ENCODE measurements around the gene WNK1. TPM values are rescaled to one million over a fixed set of nuclear protein-coding genes. Genes with fewer than 3 reads are reported as not detected.

WNK1 gene
- polyA plus RNA-seq, 2 of the 4 experiments (the other 2 are of a cell fraction): 88.4 to 98.0 TPM

DNA sequence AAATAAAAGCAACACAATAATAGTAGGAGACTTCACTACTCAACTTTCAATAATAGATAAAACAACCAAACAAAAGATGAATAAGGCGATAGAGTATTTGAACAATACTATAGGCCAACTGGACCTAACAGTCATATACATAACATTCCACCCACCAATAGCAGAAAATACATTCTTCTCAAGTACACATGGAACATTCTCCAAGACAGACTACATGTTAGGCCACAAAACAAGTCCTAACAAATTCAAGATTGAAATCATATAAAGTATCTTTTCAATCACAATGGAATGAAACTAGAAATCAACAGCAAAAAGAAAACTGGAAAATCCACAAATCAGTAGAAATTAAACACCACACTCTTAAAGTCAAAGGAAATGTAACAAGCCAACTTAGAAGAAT is 168.3 kb downstream of the WNK1 start:
- WGBS (ENCODE audit: missing lambda C conversion rate): 94% methylated on average over 1 of the region's 1 CpG
- H3K4me2 ChIP-seq: no peak overlapping the region
- H3K4me1 ChIP-seq: no peaks in the 10 kb centered on the region
- DNase-seq (ENCODE audit: low read depth in 1 of 2, low spot score in 1 of 2): no peak
- FAIRE-seq: no peak
- no peak overlapping the region for H3K27ac ChIP-seq
- H3K4me3 ChIP-seq: no peak overlapping the region
- no peak for ATAC-seq
- no peaks in the 10 kb centered on the region for H3K9me3 ChIP-seq
- CTCF ChIA-PET: interaction anchor here (0.9 kb wide), 1 partner anchor 9 kb away, joined by 4 read pairs; no protein-coding TSS in a partner anchor
- TF ChIP-seq KDM5A (IDR thresholded peaks at IDR 0.05) (no peak), FOXS1 (CRISPR knock-in tag; IDR thresholded peaks at IDR 0.05) (no peak), NFE2L2 (conservative IDR thresholded peaks at IDR 0.05; ENCODE audit: low read length) (no peak), CHD2 (IDR thresholded peaks at IDR 0.05; ENCODE audit: low read length, partially characterized antibody) (no peak), ZFP36 (IDR thresholded peaks at IDR 0.05; ENCODE audit: borderline replicate concordance, partially characterized antibody) (no peak), JUN (IDR thresholded peaks at IDR 0.05) (no peak), JUNB (IDR thresholded peaks at IDR 0.05) (no peak), ZNF302 (CRISPR knock-in tag; IDR thresholded peaks at IDR 0.05) (no peak), PHF8 (IDR thresholded peaks at IDR 0.05; ENCODE audit: borderline replicate concordance, low read depth) (no peak)
- POLR2A ChIA-PET: no interaction called here

DNA sequence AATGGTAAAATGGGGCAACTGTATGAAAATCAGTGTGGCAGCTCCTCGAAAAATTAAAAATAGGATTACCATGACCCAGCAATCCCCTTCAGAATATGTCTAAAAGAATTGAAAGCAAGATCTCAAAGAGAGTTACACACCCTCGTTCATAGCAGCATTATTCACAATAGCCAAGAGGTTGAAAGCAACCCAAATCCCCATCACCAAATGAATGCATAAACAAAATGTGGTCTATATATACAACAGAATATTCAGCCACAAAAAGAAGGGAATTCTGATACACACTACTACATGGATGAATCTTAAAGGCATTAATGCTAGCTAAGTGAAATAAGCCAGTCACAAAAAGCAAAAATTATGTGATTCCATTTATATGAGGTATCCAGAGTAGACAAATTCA is 169.9 kb downstream of the WNK1 start:
- FAIRE-seq (no peak), DNase-seq (ENCODE audit: low read depth in 1 of 2, low spot score in 1 of 2) (no peak), ATAC-seq (no peak)
- POLR2A ChIA-PET: no interaction called here
- TF ChIP-seq, protein P1, sequence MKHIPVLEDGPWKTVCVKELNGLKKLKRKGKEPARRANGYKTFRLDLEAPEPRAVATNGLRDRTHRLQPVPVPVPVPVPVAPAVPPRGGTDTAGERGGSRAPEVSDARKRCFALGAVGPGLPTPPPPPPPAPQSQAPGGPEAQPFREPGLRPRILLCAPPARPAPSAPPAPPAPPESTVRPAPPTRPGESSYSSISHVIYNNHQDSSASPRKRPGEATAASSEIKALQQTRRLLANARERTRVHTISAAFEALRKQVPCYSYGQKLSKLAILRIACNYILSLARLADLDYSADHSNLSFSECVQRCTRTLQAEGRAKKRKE (CRISPR knock-in tag; IDR thresholded peaks at IDR 0.05; ENCODE audit: low read depth): no peak
- TF ChIP-seq CBX8 (IDR thresholded peaks at IDR 0.05): no peak
- TF ChIP-seq TFCP2L1 (CRISPR knock-in tag; IDR thresholded peaks at IDR 0.05): no peak
- TF ChIP-seq, protein P2, sequence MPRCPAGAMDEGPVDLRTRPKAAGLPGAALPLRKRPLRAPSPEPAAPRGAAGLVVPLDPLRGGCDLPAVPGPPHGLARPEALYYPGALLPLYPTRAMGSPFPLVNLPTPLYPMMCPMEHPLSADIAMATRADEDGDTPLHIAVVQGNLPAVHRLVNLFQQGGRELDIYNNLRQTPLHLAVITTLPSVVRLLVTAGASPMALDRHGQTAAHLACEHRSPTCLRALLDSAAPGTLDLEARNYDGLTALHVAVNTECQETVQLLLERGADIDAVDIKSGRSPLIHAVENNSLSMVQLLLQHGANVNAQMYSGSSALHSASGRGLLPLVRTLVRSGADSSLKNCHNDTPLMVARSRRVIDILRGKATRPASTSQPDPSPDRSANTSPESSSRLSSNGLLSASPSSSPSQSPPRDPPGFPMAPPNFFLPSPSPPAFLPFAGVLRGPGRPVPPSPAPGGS (IDR thresholded peaks at IDR 0.05): no peak
- no peak for TF ChIP-seq FOXS1 (CRISPR knock-in tag; IDR thresholded peaks at IDR 0.05)
- no peak for TF ChIP-seq KDM5A (IDR thresholded peaks at IDR 0.05)
- no peak for TF ChIP-seq NFE2L2 (conservative IDR thresholded peaks at IDR 0.05; ENCODE audit: low read length)
- TF ChIP-seq JUN (IDR thresholded peaks at IDR 0.05): no peak
- TF ChIP-seq, protein P3, sequence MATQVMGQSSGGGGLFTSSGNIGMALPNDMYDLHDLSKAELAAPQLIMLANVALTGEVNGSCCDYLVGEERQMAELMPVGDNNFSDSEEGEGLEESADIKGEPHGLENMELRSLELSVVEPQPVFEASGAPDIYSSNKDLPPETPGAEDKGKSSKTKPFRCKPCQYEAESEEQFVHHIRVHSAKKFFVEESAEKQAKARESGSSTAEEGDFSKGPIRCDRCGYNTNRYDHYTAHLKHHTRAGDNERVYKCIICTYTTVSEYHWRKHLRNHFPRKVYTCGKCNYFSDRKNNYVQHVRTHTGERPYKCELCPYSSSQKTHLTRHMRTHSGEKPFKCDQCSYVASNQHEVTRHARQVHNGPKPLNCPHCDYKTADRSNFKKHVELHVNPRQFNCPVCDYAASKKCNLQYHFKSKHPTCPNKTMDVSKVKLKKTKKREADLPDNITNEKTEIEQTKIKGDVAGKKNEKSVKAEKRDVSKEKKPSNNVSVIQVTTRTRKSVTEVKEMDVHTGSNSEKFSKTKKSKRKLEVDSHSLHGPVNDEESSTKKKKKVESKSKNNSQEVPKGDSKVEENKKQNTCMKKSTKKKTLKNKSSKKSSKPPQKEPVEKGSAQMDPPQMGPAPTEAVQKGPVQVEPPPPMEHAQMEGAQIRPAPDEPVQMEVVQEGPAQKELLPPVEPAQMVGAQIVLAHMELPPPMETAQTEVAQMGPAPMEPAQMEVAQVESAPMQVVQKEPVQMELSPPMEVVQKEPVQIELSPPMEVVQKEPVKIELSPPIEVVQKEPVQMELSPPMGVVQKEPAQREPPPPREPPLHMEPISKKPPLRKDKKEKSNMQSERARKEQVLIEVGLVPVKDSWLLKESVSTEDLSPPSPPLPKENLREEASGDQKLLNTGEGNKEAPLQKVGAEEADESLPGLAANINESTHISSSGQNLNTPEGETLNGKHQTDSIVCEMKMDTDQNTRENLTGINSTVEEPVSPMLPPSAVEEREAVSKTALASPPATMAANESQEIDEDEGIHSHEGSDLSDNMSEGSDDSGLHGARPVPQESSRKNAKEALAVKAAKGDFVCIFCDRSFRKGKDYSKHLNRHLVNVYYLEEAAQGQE (IDR thresholded peaks at IDR 0.05): no peak
- TF ChIP-seq PHF8 (IDR thresholded peaks at IDR 0.05; ENCODE audit: borderline replicate concordance, low read depth): no peak
- TF ChIP-seq, protein P4, sequence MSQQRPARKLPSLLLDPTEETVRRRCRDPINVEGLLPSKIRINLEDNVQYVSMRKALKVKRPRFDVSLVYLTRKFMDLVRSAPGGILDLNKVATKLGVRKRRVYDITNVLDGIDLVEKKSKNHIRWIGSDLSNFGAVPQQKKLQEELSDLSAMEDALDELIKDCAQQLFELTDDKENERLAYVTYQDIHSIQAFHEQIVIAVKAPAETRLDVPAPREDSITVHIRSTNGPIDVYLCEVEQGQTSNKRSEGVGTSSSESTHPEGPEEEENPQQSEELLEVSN (IDR thresholded peaks at IDR 0.05; ENCODE audit: borderline replicate concordance, low read depth): no peak
- no peak for TF ChIP-seq RCOR1 (IDR thresholded peaks at IDR 0.05; ENCODE audit: low read depth, low read length)
- no peak for TF ChIP-seq RAD21 (conservative IDR thresholded peaks at IDR 0.05 in 1 of 2, IDR thresholded peaks at IDR 0.05 in 1 of 2)
- no peak for TF ChIP-seq SREBF2 (IDR thresholded peaks at IDR 0.05)
- no peak for TF ChIP-seq JUNB (IDR thresholded peaks at IDR 0.05)
- TF ChIP-seq FOSL2 (IDR thresholded peaks at IDR 0.05): no peak
- no peak for TF ChIP-seq FOSL2 (CRISPR knock-in tag; IDR thresholded peaks at IDR 0.05)
- TF ChIP-seq FOSB (CRISPR knock-in tag; IDR thresholded peaks at IDR 0.05): no peak
- TF ChIP-seq, protein P5, sequence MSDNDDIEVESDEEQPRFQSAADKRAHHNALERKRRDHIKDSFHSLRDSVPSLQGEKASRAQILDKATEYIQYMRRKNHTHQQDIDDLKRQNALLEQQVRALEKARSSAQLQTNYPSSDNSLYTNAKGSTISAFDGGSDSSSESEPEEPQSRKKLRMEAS (IDR thresholded peaks at IDR 0.05): no peak
- TF ChIP-seq HOXA7 (CRISPR knock-in tag; IDR thresholded peaks at IDR 0.05): no peak
- no peak for TF ChIP-seq HDAC2 (IDR thresholded peaks at IDR 0.05)
- no peak overlapping the region for H3K27ac ChIP-seq
- CTCF ChIA-PET: no interaction called here
- 88% methylated on average over 2 of the region's 2 CpGs for WGBS (ENCODE audit: missing lambda C conversion rate)
- no peaks in the 10 kb centered on the region for H3K4me1 ChIP-seq
- no peak overlapping the region for H3K4me3 ChIP-seq
- H3K9me3 ChIP-seq: no peaks in the 10 kb centered on the region
- no peak overlapping the region for H3K4me2 ChIP-seq

Data from A549 (cell line).